ENCODE results near the gene SPPL3. TPM values are rescaled to one million over a fixed set of nuclear protein-coding genes. Genes with fewer than 3 reads are reported as not detected.

SPPL3 gene
- total and polyA plus RNA-seq, 4 donors, result 7.4 to 12.6 (median 8.7) TPM

GRCh38 chr12:120895532-120895931, 8.6 kb downstream of the SPPL3 start:
- H3K27me3 ChIP-seq (ENCODE audit: control insufficient read depth in 4 of 4, insufficient read depth in 4 of 4, low read length in 3 of 4), result no peaks in the 10 kb centered on the region
- no peak for DNase-seq (ENCODE audit: low spot score)
- 92% methylated on average over 7 of the region's 7 CpGs for WGBS
- no peak overlapping the region for H3K9ac ChIP-seq (ENCODE audit: low read depth in 1 of 2, low read length in 2 of 2)
- peaks cover 0 to 7% (median under 1%) of the 10 kb centered on the region in 4 donors for H3K4me1 ChIP-seq (ENCODE audit: control insufficient read depth in 4 of 4, insufficient read depth in 4 of 4, low read length in 3 of 4)
- TF ChIP-seq GABPA (IDR thresholded peaks at IDR 0.05 in 1 of 2, conservative IDR thresholded peaks at IDR 0.05 in 1 of 2), result no peak
- no peak for TF ChIP-seq CTCF (IDR thresholded peaks at IDR 0.05; ENCODE audit: low read depth, low read length, missing input control)
- no peak for TF ChIP-seq FOXA2 (IDR thresholded peaks at IDR 0.05)
- no peak for TF ChIP-seq REST (IDR thresholded peaks at IDR 0.05)
- no peak for TF ChIP-seq YY1 (IDR thresholded peaks at IDR 0.05)
- no peak for TF ChIP-seq RXRA (IDR thresholded peaks at IDR 0.05)
- TF ChIP-seq HNF4G (IDR thresholded peaks at IDR 0.05), result no peak
- no peak for TF ChIP-seq HNF4A (conservative IDR thresholded peaks at IDR 0.05)
- no peak for TF ChIP-seq SP1 (IDR thresholded peaks at IDR 0.05)
- no peak for TF ChIP-seq FOXA1 (IDR thresholded peaks at IDR 0.05)
- TF ChIP-seq EGR1 (IDR thresholded peaks at IDR 0.05; ENCODE audit: low read depth in 2 of 2), result no peak
- TF ChIP-seq TAF1 (conservative IDR thresholded peaks at IDR 0.05), result no peak
- no peak for TF ChIP-seq ATF3 (IDR thresholded peaks at IDR 0.05)
- no peak for TF ChIP-seq ZBTB33 (IDR thresholded peaks at IDR 0.05)
- no peak for TF ChIP-seq RAD21 (IDR thresholded peaks at IDR 0.05)
- TF ChIP-seq JUND (IDR thresholded peaks at IDR 0.05), result no peak
- H3K9me3 ChIP-seq (ENCODE audit: control insufficient read depth in 4 of 4, low read length in 3 of 4), result no peaks in the 10 kb centered on the region
- H3K36me3 ChIP-seq (ENCODE audit: control insufficient read depth in 4 of 4, insufficient read depth in 3 of 4, low read depth in 1 of 4, low read length in 3 of 4), result peaks cover 0 to 2% (median 0%) of the 10 kb centered on the region in 4 donors
- no peak overlapping the region for H3K27ac ChIP-seq (ENCODE audit: low read depth in 1 of 2, low read length in 2 of 2)
- no peak overlapping the region for H3K4me3 ChIP-seq (ENCODE audit: low read depth in 1 of 3, low read length in 3 of 3)

GRCh38 chr12:120892265-120892664, 11.9 kb downstream of the SPPL3 start:
- peaks cover 0 to 7% (median under 1%) of the 10 kb centered on the region in 4 donors for H3K4me1 ChIP-seq (ENCODE audit: control insufficient read depth in 4 of 4, insufficient read depth in 4 of 4, low read length in 3 of 4)
- no peak overlapping the region for H3K27ac ChIP-seq (ENCODE audit: low read depth in 1 of 2, low read length in 2 of 2)
- WGBS, result 53% methylated on average over 5 of the region's 5 CpGs
- H3K27me3 ChIP-seq (ENCODE audit: control insufficient read depth in 4 of 4, insufficient read depth in 4 of 4, low read length in 3 of 4), result no peaks in the 10 kb centered on the region
- DNase-seq (ENCODE audit: low spot score), result no peak
- no peak overlapping the region for H3K9ac ChIP-seq (ENCODE audit: low read depth in 1 of 2, low read length in 2 of 2)
- H3K9me3 ChIP-seq (ENCODE audit: control insufficient read depth in 4 of 4, low read length in 3 of 4), result no peaks in the 10 kb centered on the region
- H3K4me3 ChIP-seq (ENCODE audit: low read depth in 1 of 3, low read length in 3 of 3), result no peak overlapping the region
- no peak for TF ChIP-seq REST (IDR thresholded peaks at IDR 0.05)
- TF ChIP-seq HNF4A (conservative IDR thresholded peaks at IDR 0.05), result no peak
- TF ChIP-seq SP1 (IDR thresholded peaks at IDR 0.05), result no peak
- TF ChIP-seq FOXA1 (IDR thresholded peaks at IDR 0.05), result no peak
- no peak for TF ChIP-seq ZBTB33 (IDR thresholded peaks at IDR 0.05)
- no peak for TF ChIP-seq NR2F2 (IDR thresholded peaks at IDR 0.05)
- no peak for TF ChIP-seq RAD21 (IDR thresholded peaks at IDR 0.05)
- no peak for TF ChIP-seq TAF1 (conservative IDR thresholded peaks at IDR 0.05)
- TF ChIP-seq RXRA (IDR thresholded peaks at IDR 0.05), result no peak
- TF ChIP-seq HNF4G (IDR thresholded peaks at IDR 0.05), result no peak
- TF ChIP-seq JUND (IDR thresholded peaks at IDR 0.05), result no peak
- TF ChIP-seq ATF3 (IDR thresholded peaks at IDR 0.05), result no peak
- no peak for TF ChIP-seq YY1 (IDR thresholded peaks at IDR 0.05)
- TF ChIP-seq GABPA (IDR thresholded peaks at IDR 0.05 in 1 of 2, conservative IDR thresholded peaks at IDR 0.05 in 1 of 2), result no peak
- no peak for TF ChIP-seq EGR1 (IDR thresholded peaks at IDR 0.05; ENCODE audit: low read depth in 2 of 2)
- no peak for TF ChIP-seq FOXA2 (IDR thresholded peaks at IDR 0.05)
- H3K36me3 ChIP-seq (ENCODE audit: control insufficient read depth in 4 of 4, insufficient read depth in 3 of 4, low read depth in 1 of 4, low read length in 3 of 4), result peaks cover 0 to 2% (median 0%) of the 10 kb centered on the region in 4 donors

All from liver (tissue), 9 donors.